ENCODE measurements around the gene TMEM243.
"Not testable (repeated sequence)": the region's sequence is repeated elsewhere in the genome, so short reads cannot be mapped to it uniquely, and the experiment has no call there.

Gene TMEM243

DNA sequence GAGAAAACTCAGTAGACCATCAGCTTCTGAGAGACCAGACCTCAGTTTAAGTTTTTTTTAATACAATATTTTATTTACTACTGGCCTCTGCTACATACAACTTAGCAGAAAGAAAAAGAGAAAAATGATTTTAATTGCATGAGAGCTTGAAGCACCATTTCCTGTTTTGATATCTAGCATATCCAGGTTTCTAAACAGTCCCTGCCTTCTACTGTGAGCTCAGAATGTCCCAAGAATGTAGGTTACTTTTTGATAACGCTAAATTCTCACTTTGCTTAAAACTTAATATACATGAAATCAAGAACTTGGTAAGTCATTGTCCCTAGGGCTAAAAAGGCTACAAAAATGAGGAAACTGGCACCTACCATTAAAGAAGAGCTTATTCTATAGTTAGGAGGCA lies 7.0 kb downstream of the TMEM243 start:
- no peak for DNase-seq (ENCODE audit: low spot score)

DNA sequence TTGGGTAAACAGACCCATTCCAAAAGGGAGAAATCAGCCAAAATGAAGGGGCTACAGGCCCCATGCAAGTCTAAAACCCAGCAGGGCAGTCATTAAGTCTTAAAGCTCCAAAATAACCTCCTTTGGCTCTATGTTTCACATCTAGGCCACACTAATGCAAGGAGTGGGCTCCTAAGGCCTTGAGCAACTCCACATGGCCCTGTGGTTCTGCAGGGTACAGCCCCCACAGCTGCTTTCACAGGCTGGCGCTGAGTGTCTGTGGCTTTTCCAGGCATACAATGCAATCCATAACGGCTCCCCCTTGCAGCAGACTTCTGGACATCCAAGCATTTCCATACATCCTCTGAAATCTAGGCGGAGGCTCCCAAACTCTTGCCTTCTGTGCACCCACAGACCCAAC lies 9.0 kb downstream of the TMEM243 start:
- DNase-seq (ENCODE audit: low spot score) = no peak

GRCh38 chr7:87209295-87209924 lies 10.1 kb downstream of the TMEM243 start:
- DNase-seq (ENCODE audit: low spot score) = no peak

DNA sequence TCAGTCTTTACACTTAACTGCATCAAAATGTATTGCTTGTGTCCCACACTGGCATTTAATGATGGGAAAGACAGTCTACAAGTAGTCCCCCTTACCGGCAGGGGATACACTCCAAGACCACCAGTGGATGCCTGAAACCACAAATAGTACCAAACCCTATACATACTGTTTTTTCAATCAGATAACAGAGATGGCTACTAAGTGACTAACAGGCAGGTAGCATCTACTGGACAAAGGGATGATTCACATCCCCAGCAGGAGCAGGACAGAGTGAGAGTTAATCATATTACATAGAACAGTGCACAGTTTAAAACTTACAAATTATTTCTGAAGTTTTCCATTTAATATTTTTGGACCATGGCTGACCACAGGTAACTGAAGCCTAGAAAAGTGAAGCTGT lies 13.2 kb downstream of the TMEM243 start:
- DNase-seq (ENCODE audit: low spot score) = no peak

DNA sequence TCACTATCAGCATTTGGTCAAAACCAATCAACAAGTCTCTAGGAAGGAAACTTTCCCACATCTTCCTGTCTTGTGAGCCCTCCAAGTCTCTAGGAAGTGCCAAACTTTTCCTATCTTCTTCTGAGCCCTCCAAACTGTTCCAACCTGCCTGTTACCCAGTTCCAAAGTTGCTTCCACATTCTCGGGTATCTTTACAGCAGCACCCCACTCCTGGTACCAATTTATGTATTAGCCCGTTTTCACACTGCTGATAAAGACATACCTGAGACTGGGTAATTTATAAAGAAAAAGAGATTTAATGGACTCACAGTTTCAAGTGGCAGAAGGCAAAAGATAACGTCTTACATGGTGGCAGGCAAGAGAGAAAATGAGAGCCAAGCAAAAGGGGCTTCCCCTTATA lies 13.8 kb downstream of the TMEM243 start:
- not testable (repeated sequence) for DNase-seq (ENCODE audit: low spot score)

GRCh38 chr7:87204933-87205332 lies 14.6 kb downstream of the TMEM243 start:
- no peak for DNase-seq (ENCODE audit: low spot score)

DNA sequence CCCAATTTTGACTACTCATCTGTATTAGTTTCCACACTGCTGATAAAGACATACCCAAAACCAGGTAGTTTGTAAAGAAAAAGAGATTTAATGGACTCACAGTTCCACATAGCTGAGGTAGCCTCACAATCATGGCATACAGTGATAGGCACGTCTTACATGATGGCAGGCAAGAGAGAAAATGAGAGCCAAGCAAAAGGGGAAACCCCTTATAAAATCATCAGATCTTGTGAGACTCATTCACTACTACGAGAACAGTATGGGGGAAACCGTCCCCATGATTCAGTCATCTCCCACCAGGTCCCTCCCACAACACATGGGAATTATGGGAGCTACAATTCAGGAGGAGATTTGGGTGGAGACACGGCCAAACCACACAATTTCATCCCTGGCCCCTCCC lies 15.6 kb downstream of the TMEM243 start:
- not testable (repeated sequence) for DNase-seq (ENCODE audit: low spot score)

DNA sequence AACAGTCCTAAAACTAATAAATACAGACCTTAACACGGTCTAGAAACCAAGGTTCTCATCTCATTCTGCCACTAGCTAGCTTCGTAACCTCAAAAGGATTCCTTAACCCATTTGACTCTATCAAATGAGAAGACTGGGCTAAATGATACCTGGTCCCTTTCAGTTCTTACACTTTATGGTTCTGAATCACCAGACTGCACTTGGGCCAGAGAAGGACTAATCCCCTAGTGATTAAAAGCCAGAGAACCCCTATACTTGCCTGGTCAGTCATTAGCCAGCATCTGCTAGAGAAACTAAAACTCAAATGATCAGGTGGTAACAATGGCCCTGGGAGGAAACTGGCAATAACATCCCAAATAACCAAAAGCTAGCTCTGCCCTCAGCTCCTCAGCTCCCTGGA lies 16.8 kb downstream of the TMEM243 start:
- no peak for DNase-seq (ENCODE audit: low spot score)

DNA sequence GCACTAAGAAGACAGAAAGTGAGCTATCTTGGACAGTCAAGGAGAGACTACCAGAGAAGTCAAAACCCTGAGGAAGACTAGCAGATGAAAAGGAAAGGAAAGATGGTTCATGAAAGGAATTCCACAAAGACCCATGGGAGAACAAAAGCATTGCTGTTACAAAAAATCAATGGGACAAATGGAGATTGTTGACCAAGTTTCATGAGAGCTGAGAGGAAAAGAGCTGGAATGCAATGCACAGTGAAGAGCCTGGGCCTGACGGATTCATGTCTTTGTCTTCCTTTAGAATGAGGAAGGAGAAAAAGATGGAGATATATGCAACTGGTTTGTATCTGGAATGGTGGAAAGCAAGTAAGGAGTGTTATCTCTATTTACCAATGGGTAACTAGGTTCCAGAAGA lies 17.3 kb downstream of the TMEM243 start:
- DNase-seq (ENCODE audit: low spot score) = no peak

DNA sequence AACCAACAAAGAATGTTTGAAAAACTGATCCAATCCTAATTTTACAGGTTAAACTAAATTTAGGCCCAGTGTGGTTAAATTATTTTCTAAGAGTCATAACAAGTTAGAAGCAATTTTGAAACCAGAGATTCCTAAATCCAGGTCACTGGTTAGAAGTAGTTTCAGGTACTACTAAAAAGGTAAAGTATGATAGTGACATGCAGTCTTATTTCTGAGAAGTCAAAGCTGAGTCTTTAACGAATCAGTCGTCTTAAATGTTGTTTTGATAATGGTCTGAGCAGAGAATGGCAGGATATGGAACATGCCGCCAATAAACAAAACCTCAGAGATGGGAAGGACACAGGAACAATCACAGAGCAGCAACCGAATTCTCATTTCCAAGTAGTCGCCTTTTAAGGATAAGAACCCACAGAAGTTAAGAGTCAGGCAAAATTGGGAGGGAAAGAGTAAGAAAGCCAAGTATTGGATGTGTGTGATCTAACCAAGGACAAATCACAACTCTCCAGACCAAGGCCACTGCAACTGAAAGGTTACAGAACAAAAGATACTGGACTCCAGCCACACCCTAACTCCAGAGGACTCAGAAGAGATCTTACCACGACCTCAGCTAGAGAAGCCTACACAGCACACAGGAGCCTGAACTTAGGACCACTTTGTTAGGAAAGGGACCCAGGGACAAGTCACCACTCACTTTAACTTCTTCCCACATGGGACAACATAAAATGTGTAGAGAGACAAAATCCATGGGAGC lies 19.7 kb downstream of the TMEM243 start:
- no peak for DNase-seq (ENCODE audit: low spot score)

DNA sequence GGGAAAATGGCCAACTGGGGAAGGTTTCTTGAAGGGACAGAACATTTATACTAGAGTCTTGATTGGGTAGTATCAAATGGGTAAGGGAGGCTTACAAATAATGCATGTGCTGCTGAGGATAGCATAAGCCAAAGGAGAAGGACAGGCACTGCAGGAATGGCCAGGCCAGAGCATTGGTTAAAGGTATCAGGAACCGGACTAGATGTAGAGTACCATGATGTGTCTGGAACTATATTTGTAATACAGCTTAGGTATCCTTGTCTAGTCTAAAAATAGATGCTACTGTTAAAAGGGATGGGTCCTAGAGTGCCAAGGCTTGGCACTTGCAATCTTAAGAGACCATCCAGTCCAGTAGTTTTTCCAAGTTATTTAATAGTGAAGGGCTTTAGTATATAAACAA lies 20.3 kb downstream of the TMEM243 start:
- peak; percentile 29 for DNase-seq (ENCODE audit: low spot score)

DNA sequence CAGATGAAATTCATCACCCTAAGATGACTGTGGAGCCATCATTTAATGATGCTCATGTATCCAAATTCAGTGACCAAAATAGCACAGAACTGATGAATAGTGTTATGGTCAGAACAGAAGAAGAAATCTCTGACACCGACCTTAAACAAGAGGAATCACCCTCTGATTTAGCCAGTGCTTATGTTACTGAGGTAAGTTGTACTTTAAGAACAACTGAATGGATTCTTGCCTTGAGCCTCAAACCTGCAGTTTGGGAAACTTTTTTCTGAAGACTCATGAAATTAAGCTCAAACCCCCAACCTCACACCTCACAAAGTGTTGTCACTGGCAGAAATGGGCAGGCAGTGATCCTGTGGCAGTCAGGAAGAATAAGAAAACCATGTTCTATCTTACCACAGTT lies 25.6 kb downstream of the TMEM243 start:
- DNase-seq (ENCODE audit: low spot score) = no peak

DNA sequence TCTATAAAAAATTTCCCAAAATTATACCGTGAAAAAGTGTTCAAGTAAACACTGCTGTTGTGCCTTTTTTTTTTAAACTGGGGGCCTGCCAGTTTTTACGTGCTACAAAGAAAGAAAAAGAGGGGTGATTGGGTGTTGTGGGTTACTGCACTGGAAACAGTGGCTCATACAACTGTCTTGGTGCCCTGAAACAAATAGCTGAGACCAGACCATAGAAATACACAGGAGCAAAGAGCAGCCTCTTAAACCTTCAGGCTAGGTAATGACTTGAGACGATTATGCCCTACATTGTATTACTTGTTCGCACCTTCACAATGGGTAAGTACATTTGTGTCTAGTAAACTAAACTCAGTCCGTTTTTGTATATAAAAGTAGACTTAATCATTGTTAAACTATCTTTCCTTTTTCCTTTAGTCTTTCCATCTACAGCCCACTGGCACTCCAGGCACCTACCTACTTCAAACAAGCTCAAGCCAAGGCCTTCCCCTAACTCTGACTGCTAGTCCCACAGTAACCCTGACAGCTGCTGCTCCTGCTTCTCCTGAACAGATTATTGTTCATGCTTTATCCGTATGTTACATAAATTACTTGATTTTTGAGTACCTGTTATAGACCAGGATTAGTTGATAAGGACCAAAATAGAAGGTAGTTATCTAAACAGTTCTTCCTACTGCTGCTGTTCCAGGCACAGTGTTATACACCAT lies 26.6 kb downstream of the TMEM243 start:
- no peak for DNase-seq (ENCODE audit: low spot score)

- DNase-seq (ENCODE audit: low spot score) = no peak
Measured at GRCh38 chr7:87190783-87191182, 28.7 kb downstream of the TMEM243 start.

GRCh38 chr7:87188930-87189329 lies 30.6 kb downstream of the TMEM243 start:
- DNase-seq (ENCODE audit: low spot score) = no peak

GRCh38 chr7:87187120-87187519 lies 32.4 kb downstream of the TMEM243 start:
- no peak for DNase-seq (ENCODE audit: low spot score)

- no peak for DNase-seq (ENCODE audit: low spot score)
Measured at GRCh38 chr7:87179180-87179579, 40.4 kb downstream of the TMEM243 start.

DNA sequence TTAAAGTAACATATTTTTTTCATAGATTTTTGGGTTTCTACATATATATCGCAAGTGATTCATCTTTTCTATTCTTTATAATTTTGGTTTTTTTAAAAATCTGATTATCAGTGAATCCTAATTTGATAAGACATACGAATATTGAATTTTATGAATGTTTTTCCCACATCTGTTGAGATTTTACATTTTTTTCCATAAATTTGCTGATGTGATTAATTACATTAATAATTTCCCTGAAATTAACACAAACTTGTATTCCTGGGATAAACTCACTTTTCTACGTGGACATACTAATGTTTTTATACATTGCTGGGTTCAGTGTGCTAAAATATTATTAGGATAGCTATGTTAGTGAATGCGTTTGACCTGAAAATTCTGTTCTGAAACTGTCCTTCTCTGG lies 41.2 kb downstream of the TMEM243 start:
- no peak for DNase-seq (ENCODE audit: low spot score)

DNA sequence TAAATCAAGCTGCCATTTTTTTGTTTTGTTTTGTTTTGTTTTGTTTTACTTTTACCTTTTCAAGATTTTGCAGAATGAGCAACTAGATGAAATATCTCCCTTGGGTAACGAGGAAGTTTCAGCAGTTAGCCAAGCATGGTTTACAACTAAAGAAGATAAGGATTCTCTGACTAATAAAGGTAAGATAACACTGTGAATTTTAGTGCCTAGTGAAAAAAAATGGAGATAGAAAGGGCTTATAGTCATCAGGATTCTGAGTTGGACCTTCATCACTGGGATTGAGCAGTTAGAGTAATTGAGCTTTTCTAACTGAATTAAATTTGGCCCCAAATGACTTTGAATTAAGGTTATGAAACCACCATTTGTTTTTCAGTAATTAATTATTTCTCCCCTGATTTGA lies 46.1 kb downstream of the TMEM243 start:
- no peak for DNase-seq (ENCODE audit: low spot score)

GRCh38 chr7:87171282-87171934 lies 48.1 kb downstream of the TMEM243 start:
- DNase-seq (ENCODE audit: low spot score) = no peak

DNA sequence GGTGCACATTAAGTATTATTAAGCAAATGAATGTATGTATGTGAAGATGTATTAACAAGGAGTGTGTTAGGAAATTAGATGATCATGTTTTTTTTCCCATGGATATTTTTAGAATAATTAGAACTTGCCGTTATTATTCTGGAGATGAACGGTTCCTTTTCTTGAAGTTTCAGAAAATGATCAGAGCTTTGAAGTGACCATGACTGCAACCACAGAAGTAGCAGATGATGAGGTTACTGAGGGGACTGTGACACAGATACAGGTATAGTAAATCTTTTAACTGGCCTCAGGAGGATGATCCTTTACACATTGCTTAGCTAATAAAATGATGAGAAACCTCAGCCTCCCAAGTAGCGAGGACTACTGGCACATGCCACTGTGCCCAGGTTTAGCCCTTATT lies 48.7 kb downstream of the TMEM243 start:
- no peak for DNase-seq (ENCODE audit: low spot score)

GRCh38 chr7:87164433-87164832 lies 55.1 kb downstream of the TMEM243 start:
- DNase-seq (ENCODE audit: low spot score) = no peak

DNA sequence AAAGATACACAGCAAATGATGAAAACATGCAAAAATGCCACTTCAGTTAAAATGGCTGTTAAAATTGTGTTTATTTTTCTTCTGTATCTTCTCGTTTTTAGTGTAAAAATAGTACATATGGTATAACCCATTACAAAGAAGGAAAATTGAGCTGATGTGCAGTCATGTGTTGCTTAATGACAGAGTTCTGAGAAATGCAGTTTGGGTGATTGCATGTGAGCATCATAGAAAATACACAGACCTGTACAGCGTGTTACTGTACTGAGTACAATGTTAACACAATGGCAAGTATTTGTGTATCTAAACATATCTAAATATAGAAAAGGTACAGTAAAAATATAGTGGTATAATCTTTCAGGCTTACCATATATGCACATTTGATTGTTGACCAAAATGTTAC lies 60.0 kb downstream of the TMEM243 start:
- DNase-seq (ENCODE audit: low spot score) = no peak

Measured in cerebellar cortex (tissue), 1 donor.